ENCODE results near the gene KLK13.

Gene KLK13

DNA sequence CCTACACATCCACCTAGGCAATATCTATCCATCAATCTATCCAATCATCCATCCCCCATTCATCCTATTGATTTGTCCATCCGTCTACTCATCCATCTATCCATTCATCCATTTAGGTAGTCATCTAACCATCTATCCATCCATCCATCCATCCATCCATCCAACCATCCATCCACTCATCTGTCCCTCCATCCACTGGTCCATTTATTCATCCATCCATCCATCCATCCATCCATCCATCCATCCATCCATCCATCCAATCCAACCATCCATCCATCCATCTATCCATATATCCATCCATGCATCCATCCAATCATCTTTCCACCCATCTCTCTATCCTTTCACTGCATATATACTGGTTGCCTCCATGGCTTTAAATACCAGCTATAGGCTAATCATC is 3.9 kb downstream of the KLK13 start:
- DNase-seq (ENCODE audit: low spot score) = no peak

GRCh38 chr19:51060336-51060735 is 4.6 kb downstream of the KLK13 start:
- DNase-seq (ENCODE audit: low spot score) = no peak

GRCh38 chr19:51059715-51060114 is 5.2 kb downstream of the KLK13 start:
- no peak for DNase-seq (ENCODE audit: low spot score)

- no peak for DNase-seq (ENCODE audit: low spot score)
Observed at GRCh38 chr19:51055866-51056265, 9.0 kb downstream of the KLK13 start.

- no peak for DNase-seq (ENCODE audit: low spot score)
Observed at GRCh38 chr19:51047031-51047335, 17.9 kb downstream of the KLK13 start.

DNA sequence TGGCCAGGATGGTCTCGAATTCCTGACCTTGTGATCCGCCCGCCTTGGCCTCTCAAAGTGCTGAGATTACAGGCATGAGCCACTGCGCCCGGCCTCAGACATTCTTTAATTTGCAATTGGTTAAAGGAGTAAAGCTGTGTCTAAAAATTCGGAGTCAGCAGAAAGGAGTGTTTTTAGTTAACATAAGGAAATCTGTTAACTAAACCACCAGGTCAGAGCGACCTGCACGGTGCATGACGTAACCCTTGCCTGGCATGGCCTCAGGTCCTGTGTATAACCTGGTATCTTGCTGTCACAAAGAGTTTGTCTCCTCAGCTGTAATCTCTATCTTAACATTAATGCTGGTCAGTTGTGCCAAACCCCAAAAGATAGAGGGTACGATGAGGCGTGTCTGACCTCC is 20.6 kb downstream of the KLK13 start:
- no peak for DNase-seq (ENCODE audit: low spot score)

DNA sequence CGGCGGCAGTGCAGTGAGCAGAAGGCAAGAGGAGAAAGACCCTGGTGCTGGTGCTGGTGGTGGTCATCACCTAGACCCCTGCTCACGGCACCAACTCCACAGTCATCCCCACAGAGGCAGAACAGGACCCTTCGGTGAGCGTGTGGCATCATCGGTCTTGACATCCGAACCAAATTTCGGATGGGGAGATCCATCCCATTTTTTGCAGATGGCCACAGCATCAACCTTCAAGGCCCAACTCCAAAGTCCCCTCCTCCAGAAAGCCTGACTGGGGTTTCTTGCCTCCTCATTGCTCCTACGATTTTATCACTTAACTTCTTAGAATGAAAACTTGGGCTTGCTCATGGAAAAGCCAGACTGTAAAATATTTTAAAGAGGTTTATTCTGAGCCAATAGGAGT is 21.4 kb downstream of the KLK13 start:
- DNase-seq (ENCODE audit: low spot score) = no peak

GRCh38 chr19:51040151-51040550 is 24.7 kb downstream of the KLK13 start:
- DNase-seq (ENCODE audit: low spot score) = no peak

DNA sequence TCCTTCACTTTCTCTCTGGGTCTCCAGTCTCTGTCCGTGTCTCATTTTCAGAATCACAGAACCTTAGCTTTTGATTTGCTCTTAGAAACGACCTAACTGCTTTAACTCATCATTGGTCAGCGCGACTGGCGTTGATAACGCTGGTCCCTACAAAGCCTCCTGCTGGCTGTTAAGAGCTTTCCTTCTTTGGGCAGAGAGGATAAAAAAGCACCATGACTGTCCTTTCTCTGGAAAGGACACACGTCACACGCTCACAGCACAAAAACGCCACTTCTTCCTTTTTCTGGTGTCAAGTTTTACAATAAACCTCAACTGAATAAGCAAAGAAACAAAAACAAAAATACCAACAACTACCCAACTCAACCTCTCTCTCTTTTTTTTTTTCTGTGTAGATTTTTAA is 28.4 kb downstream of the KLK13 start:
- DNase-seq (ENCODE audit: low spot score) = no peak

- no peak for DNase-seq (ENCODE audit: low spot score)
Observed at GRCh38 chr19:51034704-51035103, 30.2 kb downstream of the KLK13 start, which contains the start of gene KLK12. Gene KLK12 (minus strand): TSS chr19:51035002. CDS start chr19:51034621, 381 bp downstream.

DNA sequence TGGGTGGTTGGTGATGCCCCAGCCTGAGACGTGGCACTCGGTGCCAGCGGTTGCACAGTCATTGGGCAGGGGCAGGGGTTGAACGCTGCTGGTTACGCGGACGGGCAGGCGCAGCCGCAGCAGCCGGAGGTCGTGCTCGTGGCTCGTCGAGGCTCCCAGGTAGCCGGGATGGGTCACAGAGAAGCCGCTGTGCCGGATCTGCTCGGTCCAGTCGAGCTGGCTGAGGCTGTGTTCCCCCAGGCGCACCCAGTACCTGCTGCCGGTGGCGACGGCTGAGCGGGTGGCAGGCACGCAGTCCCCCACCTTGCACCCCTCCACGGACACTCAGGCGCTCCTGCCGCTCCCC is 33.0 kb downstream of the KLK13 start:
- DNase-seq (ENCODE audit: low spot score) = no peak

GRCh38 chr19:51031220-51031879 is 33.5 kb downstream of the KLK13 start:
- no peak for DNase-seq (ENCODE audit: low spot score)

DNA sequence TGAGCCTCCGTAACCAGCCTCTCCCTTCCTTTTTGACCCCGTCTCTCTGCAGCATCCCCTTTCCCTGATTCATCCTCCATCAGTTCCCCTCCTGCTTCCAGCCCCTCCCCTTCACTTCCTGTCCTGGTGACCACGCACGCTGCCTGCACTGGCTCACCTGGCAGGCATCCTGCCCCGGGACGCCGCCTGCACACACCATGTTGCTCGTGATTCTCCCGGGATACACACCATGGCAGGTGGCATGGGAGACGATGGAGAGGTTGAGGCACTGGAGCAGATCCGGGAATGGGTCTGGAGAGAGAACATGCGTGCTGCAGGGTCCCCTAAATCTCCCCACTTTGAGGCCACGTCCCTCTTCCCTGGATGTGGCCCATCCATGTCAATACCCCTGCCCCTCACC is 34.3 kb downstream of the KLK13 start:
- DNase-seq (ENCODE audit: low spot score) = no peak

GRCh38 chr19:51029718-51030117 is 35.2 kb downstream of the KLK13 start:
- no peak for DNase-seq (ENCODE audit: low spot score)

- DNase-seq (ENCODE audit: low spot score) = no peak
Observed at GRCh38 chr19:51027873-51028272, 37.0 kb downstream of the KLK13 start.

DNA sequence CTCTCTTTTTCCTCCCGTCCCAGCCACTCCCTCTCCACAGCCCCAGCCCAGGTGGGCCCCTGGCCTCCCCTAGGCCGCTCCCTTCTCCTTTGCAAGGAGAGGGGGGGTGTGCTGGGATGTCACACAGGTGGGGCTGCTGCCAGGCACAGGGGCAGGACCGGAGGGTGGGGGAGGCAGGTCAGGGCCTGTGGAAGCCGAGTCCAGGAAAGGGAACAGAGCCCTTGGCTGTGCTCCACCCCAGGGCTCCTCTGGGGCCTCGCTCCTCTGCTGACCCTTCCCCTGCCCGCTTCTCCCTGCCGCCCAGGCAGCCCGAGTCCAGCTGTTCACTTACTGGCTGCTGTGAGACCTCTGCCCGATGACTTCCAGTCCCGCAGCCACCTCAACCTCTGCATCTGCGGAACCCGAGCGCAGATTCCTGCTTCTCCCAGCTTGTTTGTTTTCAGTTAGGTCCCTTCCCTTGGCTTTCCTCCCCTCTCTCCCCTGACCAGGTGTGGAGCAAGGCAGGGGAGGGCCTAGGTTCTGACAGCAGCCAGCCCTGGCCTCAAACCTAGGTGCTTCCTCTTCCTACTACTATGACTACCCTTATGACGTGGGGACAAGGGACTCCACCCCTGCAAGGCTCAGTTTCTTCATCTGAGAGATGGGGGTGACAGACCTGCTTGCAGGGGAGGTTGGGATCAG is 37.6 kb downstream of the KLK13 start:
- no peak for DNase-seq (ENCODE audit: low spot score)

GRCh38 chr19:51026554-51026831 is 38.4 kb downstream of the KLK13 start, which contains the start of gene KLK11:
Gene KLK11 (minus strand): TSS chr19:51026616. CDS start chr19:51025631, 985 bp downstream.
- DNase-seq (ENCODE audit: low spot score) = no peak

- DNase-seq (ENCODE audit: low spot score) = no peak
Observed at GRCh38 chr19:51025809-51026553, 38.9 kb downstream of the KLK13 start.

DNA sequence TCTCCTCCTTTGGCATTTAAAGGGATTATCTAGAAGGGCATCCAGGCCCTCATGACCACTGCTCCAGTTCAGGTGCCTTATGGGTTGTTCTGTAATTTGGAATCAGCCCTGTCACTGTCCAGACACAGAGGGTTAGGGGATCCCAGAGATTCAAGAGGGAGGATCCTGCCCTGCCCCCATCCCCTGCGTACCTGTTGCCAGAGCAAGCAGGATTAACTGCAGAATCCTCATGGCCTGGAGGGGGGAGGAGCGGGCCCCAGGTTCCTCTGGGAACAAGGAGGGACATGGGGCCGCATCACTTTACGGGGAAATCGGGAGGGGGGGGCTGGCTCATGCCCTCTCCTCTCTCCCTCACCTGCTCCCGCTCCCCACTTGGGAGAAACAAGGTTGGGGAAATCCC is 39.5 kb downstream of the KLK13 start:
- DNase-seq (ENCODE audit: low spot score) = no peak

- no peak for DNase-seq (ENCODE audit: low spot score)
Observed at GRCh38 chr19:51024924-51025323, 40.0 kb downstream of the KLK13 start.

- DNase-seq (ENCODE audit: low spot score) = no peak
Observed at GRCh38 chr19:51023946-51024345, 40.9 kb downstream of the KLK13 start.

- DNase-seq (ENCODE audit: low spot score) = no peak
Observed at GRCh38 chr19:51022526-51022925, 42.4 kb downstream of the KLK13 start.

GRCh38 chr19:51020988-51021651 is 43.8 kb downstream of the KLK13 start:
- DNase-seq (ENCODE audit: low spot score) = peak; percentile 19

All from activated CD4-positive, alpha-beta T cell treated with anti-CD3 and anti-CD28 coated beads, Interleukin-2, Interleukin-4, amounts not matched to agents 100 ng/mL and 50 ng/mL, durations not matched to agents 16 hours and 8 hours (primary cell).